GM23338 (cell line): ENCODE results near the gene AAGAB. TPM values are rescaled to one million over a fixed set of nuclear protein-coding genes. Genes with fewer than 3 reads are reported as not detected.

ENCODE experiments used
- ATAC-seq: fragments of 200-7000 bp; cut with Tn5 transposase; 3 replicates; pipeline ENCODE4 v1.9.1; 2020
- DNase-seq: peaks from one replicate; pipeline ENCODE4 v3.0.0-alpha.2; 2015; ENCODE audit warnings: low spot score
- H2AFZ ChIP-seq: fragments of 200-600 bp; sonication (generic); 2 replicates; pipeline ENCODE4 v1.8.0; 2016; ENCODE audit warnings: antibody characterized with exemption, mild to moderate bottlenecking, moderate library complexity
- H3F3A ChIP-seq: fragments of 200-600 bp; sonication (generic); replicated peaks from 2 replicates; pipeline ENCODE4 v1.8.0; 2017; ENCODE audit warnings: antibody characterized with exemption, mixed run types, low read depth
- H3K27ac ChIP-seq: fragments of 200-600 bp; sonication (generic); 2 replicates; pipeline ENCODE4 v1.6.1; 2016; ENCODE audit warnings: low read depth
- H3K27me3 ChIP-seq: fragments of 200-600 bp; sonication (generic); 2 replicates; pipeline ENCODE4 v1.8.0; 2016; ENCODE audit warnings: mild to moderate bottlenecking, mixed run types, moderate library complexity; ENCODE audit not compliant: insufficient read depth
- H3K36me3 ChIP-seq: fragments of 200-600 bp; sonication (generic); 2 replicates; pipeline ENCODE4 v1.8.0; 2016; ENCODE audit warnings: mild to moderate bottlenecking; ENCODE audit not compliant: insufficient read depth
- H3K4me1 ChIP-seq: fragments of 200-600 bp; sonication (generic); 2 replicates; pipeline ENCODE4 v1.8.0; 2016; ENCODE audit warnings: mild to moderate bottlenecking, moderate library complexity; ENCODE audit not compliant: insufficient read depth
- H3K4me2 ChIP-seq: fragments of 200-600 bp; sonication (generic); 2 replicates; pipeline ENCODE4 v1.7.1; 2017; ENCODE audit warnings: mixed run types
- H3K4me3 ChIP-seq: fragments of 200-600 bp; sonication (generic); 2 replicates; pipeline ENCODE4 v1.6.1; 2016; ENCODE audit warnings: mixed run types
- H3K79me2 ChIP-seq: fragments of 200-600 bp; sonication (generic); replicated peaks from 2 replicates; pipeline ENCODE4 v1.8.0; 2017; ENCODE audit warnings: mild to moderate bottlenecking; ENCODE audit not compliant: insufficient read depth
- H3K9me2 ChIP-seq: fragments of 200-600 bp; sonication (generic); 2 replicates; pipeline ENCODE4 v1.8.0; 2017; ENCODE audit not compliant: insufficient read depth
- H4K20me1 ChIP-seq: fragments of 200-600 bp; sonication (generic); replicated peaks from 2 replicates; pipeline ENCODE4 v1.8.0; 2017; ENCODE audit warnings: mild to moderate bottlenecking; ENCODE audit not compliant: insufficient read depth
- H3K27ac Mint-ChIP-seq: 2 replicates; pipeline ENCODE4 v1.8.0; 2020; ENCODE audit warnings: inconsistent platforms, mild to moderate bottlenecking, moderate library complexity, mixed read lengths
- H3K27me3 Mint-ChIP-seq: 3 replicates; pipeline ENCODE4 v1.8.0; 2022; ENCODE audit warnings: low read depth, mild to moderate bottlenecking, moderate library complexity, mixed read lengths, inconsistent platforms; ENCODE audit not compliant: insufficient read depth, poor library complexity
- H3K36me3 Mint-ChIP-seq: 3 replicates; pipeline ENCODE4 v1.8.0; 2021; ENCODE audit warnings: low read depth, mild to moderate bottlenecking, inconsistent platforms, moderate library complexity, mixed read lengths
- H3K4me1 Mint-ChIP-seq: 3 replicates; pipeline ENCODE4 v1.8.0; 2020; ENCODE audit warnings: mild to moderate bottlenecking, inconsistent platforms, mixed read lengths
- H3K4me3 Mint-ChIP-seq: 3 replicates; pipeline ENCODE4 v1.8.0; 2021; ENCODE audit warnings: moderate library complexity, mild to moderate bottlenecking, inconsistent platforms, mixed read lengths
- H3K9me3 Mint-ChIP-seq: 3 replicates; pipeline ENCODE4 v1.8.0; 2020; ENCODE audit warnings: moderate library complexity, mild to moderate bottlenecking, inconsistent platforms, mixed read lengths
- EZH2 ChIP-seq: fragments of 200-600 bp; sonication (generic); IDR thresholded peaks from one replicate; pipeline ENCODE4 v1.8.0; 2017; ENCODE audit warnings: antibody characterized with exemption, mild to moderate bottlenecking, low read depth; ENCODE audit not compliant: unreplicated experiment
- EZH2phosphoT487 ChIP-seq: fragments of 200-600 bp; sonication (generic); IDR thresholded peaks from one replicate; pipeline ENCODE4 v1.8.1; 2018; ENCODE audit warnings: antibody characterized with exemption; ENCODE audit not compliant: unreplicated experiment
- POLR2AphosphoS5 ChIP-seq: IDR thresholded peaks from 2 replicates; pipeline ENCODE4 v1.6.1; 2016; ENCODE audit warnings: antibody characterized with exemption, low read depth
- ZNF114 ChIP-seq: fragments of 250-450 bp; sonication (Bioruptor Pico); IDR thresholded peaks from 2 replicates; pipeline ENCODE4 v1.5.0; 2020; ENCODE audit warnings: mild to moderate bottlenecking, moderate library complexity
- polyA plus RNA-seq: library from polyadenylated mRNA; unstranded; fragments of >200 nt; fragmentation: Nextera tagmentation; extraction: Ambion mirVana; gene quantifications from 2 replicates; pipeline ENCODE4 v1.2.1, GENCODE V29; 2016
- total RNA-seq: library from RNA; depleted of rRNA; stranded (reverse); fragments of >200 nt; shearing (Covaris generic); gene quantifications from 2 replicates; pipeline ENCODE4 v1.2.3, GENCODE V29; 2014
- TF ChIP-seq, protein P1 (sequence below): fragments of 250-450 bp; sonication (Bioruptor Pico); IDR thresholded peaks from 2 replicates; pipeline ENCODE4 v1.5.0; 2020; ENCODE audit warnings: mild to moderate bottlenecking, moderate library complexity
- TF ChIP-seq, protein P2 (sequence below), 2 experiments: fragments of 200-600 bp in 1 of 2; sonication (generic) in 1 of 2; conservative IDR thresholded peaks; 2 replicates each; pipeline versions ENCODE4 v1.5.1 to v1.6.1; 2016 to 2017; ENCODE audit warnings: antibody characterized with exemption in 2 of 2, low read depth in 2 of 2, mild to moderate bottlenecking in 2 of 2, moderate library complexity in 1 of 2

AAGAB gene
- total and polyA plus RNA-seq, 2 experiments from 2014 or later = 20.8 to 42.8 TPM

DNA sequence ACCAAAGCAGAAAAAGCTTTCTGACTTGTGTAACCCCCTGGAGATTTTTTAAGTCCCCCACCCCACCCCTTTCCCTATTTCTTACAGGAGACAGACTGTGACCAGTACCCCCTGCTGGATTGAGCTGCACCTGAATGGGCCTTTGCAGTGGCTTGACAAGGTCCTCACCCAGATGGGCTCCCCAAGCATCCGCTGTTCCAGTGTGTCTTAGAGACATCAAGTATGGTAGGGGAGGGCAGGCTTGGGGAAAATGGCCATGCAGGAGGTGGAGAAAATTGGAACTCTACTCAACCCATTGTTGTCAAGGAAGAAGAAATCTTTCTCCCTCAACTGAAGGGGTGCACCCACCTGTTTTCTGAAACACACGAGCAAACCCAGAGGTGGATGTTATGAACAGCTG, 64.1 kb downstream of the AAGAB start (continued):
- TF ChIP-seq, protein P1, sequence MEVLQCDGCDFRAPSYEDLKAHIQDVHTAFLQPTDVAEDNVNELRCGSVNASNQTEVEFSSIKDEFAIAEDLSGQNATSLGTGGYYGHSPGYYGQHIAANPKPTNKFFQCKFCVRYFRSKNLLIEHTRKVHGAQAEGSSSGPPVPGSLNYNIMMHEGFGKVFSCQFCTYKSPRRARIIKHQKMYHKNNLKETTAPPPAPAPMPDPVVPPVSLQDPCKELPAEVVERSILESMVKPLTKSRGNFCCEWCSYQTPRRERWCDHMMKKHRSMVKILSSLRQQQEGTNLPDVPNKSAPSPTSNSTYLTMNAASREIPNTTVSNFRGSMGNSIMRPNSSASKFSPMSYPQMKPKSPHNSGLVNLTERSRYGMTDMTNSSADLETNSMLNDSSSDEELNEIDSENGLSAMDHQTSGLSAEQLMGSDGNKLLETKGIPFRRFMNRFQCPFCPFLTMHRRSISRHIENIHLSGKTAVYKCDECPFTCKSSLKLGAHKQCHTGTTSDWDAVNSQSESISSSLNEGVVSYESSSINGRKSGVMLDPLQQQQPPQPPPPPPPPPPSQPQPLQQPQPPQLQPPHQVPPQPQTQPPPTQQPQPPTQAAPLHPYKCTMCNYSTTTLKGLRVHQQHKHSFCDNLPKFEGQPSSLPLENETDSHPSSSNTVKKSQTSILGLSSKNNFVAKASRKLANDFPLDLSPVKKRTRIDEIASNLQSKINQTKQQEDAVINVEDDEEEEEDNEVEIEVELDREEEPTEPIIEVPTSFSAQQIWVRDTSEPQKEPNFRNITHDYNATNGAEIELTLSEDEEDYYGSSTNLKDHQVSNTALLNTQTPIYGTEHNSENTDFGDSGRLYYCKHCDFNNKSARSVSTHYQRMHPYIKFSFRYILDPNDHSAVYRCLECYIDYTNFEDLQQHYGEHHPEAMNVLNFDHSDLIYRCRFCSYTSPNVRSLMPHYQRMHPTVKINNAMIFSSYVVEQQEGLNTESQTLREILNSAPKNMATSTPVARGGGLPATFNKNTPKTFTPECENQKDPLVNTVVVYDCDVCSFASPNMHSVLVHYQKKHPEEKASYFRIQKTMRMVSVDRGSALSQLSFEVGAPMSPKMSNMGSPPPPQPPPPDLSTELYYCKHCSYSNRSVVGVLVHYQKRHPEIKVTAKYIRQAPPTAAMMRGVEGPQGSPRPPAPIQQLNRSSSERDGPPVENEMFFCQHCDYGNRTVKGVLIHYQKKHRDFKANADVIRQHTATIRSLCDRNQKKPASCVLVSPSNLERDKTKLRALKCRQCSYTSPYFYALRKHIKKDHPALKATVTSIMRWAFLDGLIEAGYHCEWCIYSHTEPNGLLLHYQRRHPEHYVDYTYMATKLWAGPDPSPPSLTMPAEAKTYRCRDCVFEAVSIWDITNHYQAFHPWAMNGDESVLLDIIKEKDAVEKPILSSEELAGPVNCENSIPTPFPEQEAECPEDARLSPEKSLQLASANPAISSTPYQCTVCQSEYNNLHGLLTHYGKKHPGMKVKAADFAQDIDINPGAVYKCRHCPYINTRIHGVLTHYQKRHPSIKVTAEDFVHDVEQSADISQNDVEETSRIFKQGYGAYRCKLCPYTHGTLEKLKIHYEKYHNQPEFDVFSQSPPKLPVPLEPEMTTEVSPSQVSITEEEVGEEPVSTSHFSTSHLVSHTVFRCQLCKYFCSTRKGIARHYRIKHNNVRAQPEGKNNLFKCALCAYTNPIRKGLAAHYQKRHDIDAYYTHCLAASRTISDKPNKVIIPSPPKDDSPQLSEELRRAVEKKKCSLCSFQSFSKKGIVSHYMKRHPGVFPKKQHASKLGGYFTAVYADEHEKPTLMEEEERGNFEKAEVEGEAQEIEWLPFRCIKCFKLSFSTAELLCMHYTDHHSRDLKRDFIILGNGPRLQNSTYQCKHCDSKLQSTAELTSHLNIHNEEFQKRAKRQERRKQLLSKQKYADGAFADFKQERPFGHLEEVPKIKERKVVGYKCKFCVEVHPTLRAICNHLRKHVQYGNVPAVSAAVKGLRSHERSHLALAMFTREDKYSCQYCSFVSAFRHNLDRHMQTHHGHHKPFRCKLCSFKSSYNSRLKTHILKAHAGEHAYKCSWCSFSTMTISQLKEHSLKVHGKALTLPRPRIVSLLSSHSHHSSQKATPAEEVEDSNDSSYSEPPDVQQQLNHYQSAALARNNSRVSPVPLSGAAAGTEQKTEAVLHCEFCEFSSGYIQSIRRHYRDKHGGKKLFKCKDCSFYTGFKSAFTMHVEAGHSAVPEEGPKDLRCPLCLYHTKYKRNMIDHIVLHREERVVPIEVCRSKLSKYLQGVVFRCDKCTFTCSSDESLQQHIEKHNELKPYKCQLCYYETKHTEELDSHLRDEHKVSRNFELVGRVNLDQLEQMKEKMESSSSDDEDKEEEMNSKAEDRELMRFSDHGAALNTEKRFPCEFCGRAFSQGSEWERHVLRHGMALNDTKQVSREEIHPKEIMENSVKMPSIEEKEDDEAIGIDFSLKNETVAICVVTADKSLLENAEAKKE (CRISPR knock-in tag) = no peak

DNA sequence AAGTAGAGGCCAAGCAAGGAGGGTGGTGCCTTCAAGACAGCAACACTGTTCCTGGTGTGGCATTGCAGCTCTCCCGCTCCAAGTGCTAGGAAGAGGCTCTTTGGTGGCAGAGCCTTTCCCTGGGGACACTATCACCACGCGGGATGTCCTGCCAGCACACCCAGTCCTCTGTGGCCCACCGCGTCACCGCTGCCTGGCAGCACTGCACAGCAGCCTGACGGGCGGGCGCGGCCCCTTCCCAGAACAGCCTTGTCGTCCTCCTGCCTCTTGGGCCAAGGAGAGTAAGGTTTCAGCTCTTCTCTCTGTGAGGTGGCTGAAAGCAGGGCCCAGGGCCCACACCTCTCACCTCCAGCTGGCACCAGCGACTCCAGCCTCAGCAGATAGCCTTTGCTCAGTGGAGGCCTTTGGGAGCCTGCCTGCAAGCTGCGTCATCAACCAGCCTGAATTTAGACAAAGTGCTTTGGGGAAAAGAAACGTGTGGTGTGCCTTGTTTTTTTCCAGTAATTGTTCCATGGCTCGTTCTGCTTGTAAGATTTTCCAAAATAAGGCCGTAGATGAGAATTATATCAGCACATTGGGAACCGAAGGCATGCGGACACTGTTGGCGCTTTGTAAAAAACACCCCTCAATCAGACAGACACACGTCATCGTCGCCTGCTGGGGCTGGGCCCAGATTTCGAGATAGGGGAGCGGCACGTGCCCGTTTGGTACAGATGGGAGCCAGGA, 65.0 kb downstream of the AAGAB start:
- no peak overlapping the region for H3K27ac ChIP-seq
- no peaks in the 10 kb centered on the region for H3F3A ChIP-seq
- no peak for TF ChIP-seq ZNF114 (CRISPR knock-in tag)
- TF ChIP-seq, protein P2, sequence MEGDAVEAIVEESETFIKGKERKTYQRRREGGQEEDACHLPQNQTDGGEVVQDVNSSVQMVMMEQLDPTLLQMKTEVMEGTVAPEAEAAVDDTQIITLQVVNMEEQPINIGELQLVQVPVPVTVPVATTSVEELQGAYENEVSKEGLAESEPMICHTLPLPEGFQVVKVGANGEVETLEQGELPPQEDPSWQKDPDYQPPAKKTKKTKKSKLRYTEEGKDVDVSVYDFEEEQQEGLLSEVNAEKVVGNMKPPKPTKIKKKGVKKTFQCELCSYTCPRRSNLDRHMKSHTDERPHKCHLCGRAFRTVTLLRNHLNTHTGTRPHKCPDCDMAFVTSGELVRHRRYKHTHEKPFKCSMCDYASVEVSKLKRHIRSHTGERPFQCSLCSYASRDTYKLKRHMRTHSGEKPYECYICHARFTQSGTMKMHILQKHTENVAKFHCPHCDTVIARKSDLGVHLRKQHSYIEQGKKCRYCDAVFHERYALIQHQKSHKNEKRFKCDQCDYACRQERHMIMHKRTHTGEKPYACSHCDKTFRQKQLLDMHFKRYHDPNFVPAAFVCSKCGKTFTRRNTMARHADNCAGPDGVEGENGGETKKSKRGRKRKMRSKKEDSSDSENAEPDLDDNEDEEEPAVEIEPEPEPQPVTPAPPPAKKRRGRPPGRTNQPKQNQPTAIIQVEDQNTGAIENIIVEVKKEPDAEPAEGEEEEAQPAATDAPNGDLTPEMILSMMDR (conservative IDR thresholded peaks at IDR 0.05; ENCODE audit: low read depth in 2 of 2) = no peak
- no peak for TF ChIP-seq EZH2phosphoT487
- no peak for TF ChIP-seq EZH2
- TF ChIP-seq, protein P1 (CRISPR knock-in tag) = no peak
- TF ChIP-seq POLR2AphosphoS5 = no peak

More for the DNA sequence above, 65.0 kb downstream of the AAGAB start:
- no peak overlapping the region for H2AFZ ChIP-seq
- H3K4me2 ChIP-seq = no peak overlapping the region
- H3K36me3 ChIP-seq = no peaks in the 10 kb centered on the region
- H3K4me1 ChIP-seq = no peaks in the 10 kb centered on the region
- H3K79me2 ChIP-seq = no peaks in the 10 kb centered on the region
- no peak overlapping the region for H3K4me3 ChIP-seq
- DNase-seq (no peak), ATAC-seq (no peak)
- H3K27me3 Mint-ChIP-seq = no peaks in the 10 kb centered on the region
- no peaks in the 10 kb centered on the region for H3K27me3 ChIP-seq
- no peaks in the 10 kb centered on the region for H3K9me2 ChIP-seq
- H3K4me1 Mint-ChIP-seq = peaks cover 4% of the 10 kb centered on the region; the same call in 2 of the 3 replicates
- H3K27ac Mint-ChIP-seq = no peak overlapping the region
- peaks cover 21% of the 10 kb centered on the region for H3K36me3 Mint-ChIP-seq
- no peak overlapping the region for H3K4me3 Mint-ChIP-seq
- H4K20me1 ChIP-seq = no peaks in the 10 kb centered on the region
- H3K9me3 Mint-ChIP-seq = no peaks in the 10 kb centered on the region
